ENCODE data around the gene AXIN2. TPM values are rescaled to one million over a fixed set of nuclear protein-coding genes. Genes with fewer than 3 reads are reported as not detected.

AXIN2 gene
- total RNA-seq, 1 donor from 2014 or later, result 21.0 TPM

GRCh38 chr17:65601145-65601544 is 39.7 kb upstream of the AXIN2 start:
- Histone ChIP-seq H3K4me3 (no peak overlapping the region), H3K27ac (replicated peaks) (no peak overlapping the region), H3K4me1 (peaks cover 10% of the 10 kb centered on the region), H3K36me3 (no peaks in the 10 kb centered on the region), H3K9me3 (replicated peaks) (no peaks in the 10 kb centered on the region), H3K27me3 (ENCODE audit: low read depth) (no peaks in the 10 kb centered on the region)
- DNase-seq, result no peak
- intact Hi-C loops (cut with micrococcal nuclease), result no loop called here
- no peak for TF ChIP-seq CTCF (IDR thresholded peaks at IDR 0.05; ENCODE audit: borderline replicate concordance)

DNA sequence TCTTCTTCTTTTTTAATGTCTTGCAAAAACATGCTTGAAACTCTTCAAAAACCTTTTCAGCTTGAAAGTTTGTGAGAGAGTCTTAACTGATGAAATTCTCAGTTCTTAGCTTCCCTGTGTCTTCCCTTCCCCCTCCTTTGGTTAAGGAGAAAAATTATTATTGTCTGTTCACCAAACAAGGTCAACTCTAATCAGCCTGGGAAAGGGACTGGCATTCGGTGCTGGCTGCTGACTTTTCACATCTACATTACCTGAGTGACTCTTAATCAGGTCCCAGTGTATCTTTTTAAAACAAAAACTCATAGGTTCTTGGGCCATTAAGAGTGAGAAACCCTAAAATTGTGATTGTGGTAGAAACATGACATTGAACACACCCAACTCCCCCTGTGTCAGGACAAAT is 39.1 kb upstream of the AXIN2 start:
- intact Hi-C loops (cut with micrococcal nuclease), result no loop called here
- no peak for DNase-seq
- Histone ChIP-seq H3K4me1 (peaks cover 10% of the 10 kb centered on the region), H3K36me3 (no peaks in the 10 kb centered on the region), H3K27ac (replicated peaks) (no peak overlapping the region), H3K27me3 (ENCODE audit: low read depth) (no peaks in the 10 kb centered on the region), H3K4me3 (no peak overlapping the region), H3K9me3 (replicated peaks) (no peaks in the 10 kb centered on the region)
- TF ChIP-seq CTCF (IDR thresholded peaks at IDR 0.05; ENCODE audit: borderline replicate concordance), result no peak

- intact Hi-C loops (cut with micrococcal nuclease), result no loop called here
- Histone ChIP-seq H3K4me3 (no peak overlapping the region), H3K36me3 (no peaks in the 10 kb centered on the region), H3K9me3 (replicated peaks) (no peaks in the 10 kb centered on the region), H3K27ac (replicated peaks) (no peak overlapping the region), H3K4me1 (peaks cover 10% of the 10 kb centered on the region), H3K27me3 (ENCODE audit: low read depth) (no peaks in the 10 kb centered on the region)
- TF ChIP-seq CTCF (IDR thresholded peaks at IDR 0.05; ENCODE audit: borderline replicate concordance), result no peak
- no peak for DNase-seq
Measured at GRCh38 chr17:65599650-65600049, 38.2 kb upstream of the AXIN2 start.

GRCh38 chr17:65598746-65599145 is 37.3 kb upstream of the AXIN2 start:
- Histone ChIP-seq H3K4me1 (peaks cover 10% of the 10 kb centered on the region), H3K27me3 (ENCODE audit: low read depth) (no peaks in the 10 kb centered on the region), H3K9me3 (replicated peaks) (no peaks in the 10 kb centered on the region), H3K4me3 (no peak overlapping the region), H3K36me3 (no peaks in the 10 kb centered on the region), H3K27ac (replicated peaks) (no peak overlapping the region)
- no peak for DNase-seq
- no peak for TF ChIP-seq CTCF (IDR thresholded peaks at IDR 0.05; ENCODE audit: borderline replicate concordance)
- intact Hi-C loops (cut with micrococcal nuclease), result no loop called here

DNA sequence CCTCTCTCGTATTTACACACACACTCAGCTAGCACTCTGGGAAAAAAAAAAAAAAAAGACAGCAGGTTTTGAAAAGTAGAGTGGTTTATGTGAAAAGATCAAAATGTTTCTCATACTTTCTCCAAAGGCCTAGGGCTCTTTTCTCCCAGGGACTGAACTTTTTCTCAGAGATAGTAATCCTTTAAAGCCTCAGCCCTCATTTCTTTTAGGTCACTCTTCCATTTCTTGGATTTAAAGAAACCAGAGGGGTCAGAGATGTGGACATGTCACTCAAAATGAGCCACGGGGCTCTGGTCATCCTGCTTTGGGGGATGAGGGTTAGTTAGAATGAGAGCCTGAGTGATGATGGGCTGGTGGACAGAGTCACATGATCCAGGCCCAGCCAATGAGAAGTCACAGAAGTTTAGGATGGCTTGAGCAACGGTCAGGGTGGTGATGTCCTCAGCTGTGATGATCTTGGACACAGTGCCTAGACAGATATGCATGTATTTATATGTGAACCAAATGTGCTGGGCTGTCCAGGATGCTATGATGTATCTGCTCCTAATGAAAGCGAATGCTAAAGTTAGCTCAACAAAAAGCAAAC is 33.7 kb upstream of the AXIN2 start:
- intact Hi-C loops (cut with micrococcal nuclease), result no loop called here
- no peak for DNase-seq
- Histone ChIP-seq H3K9me3 (replicated peaks) (no peaks in the 10 kb centered on the region), H3K36me3 (no peaks in the 10 kb centered on the region), H3K27ac (replicated peaks) (no peak overlapping the region), H3K27me3 (ENCODE audit: low read depth) (no peaks in the 10 kb centered on the region), H3K4me1 (no peaks in the 10 kb centered on the region), H3K4me3 (no peak overlapping the region)
- no peak for TF ChIP-seq CTCF (IDR thresholded peaks at IDR 0.05; ENCODE audit: borderline replicate concordance)

Data from left ventricle myocardium inferior (tissue), 1 donor.